D341Med (cell line): ENCODE measurements around the gene CHI3L2.

Experiments used
- DNase-seq: peaks from one replicate; pipeline ENCODE4 v3.0.0; 2012; ENCODE audit warnings: low spot score

CHI3L2 gene

DNA sequence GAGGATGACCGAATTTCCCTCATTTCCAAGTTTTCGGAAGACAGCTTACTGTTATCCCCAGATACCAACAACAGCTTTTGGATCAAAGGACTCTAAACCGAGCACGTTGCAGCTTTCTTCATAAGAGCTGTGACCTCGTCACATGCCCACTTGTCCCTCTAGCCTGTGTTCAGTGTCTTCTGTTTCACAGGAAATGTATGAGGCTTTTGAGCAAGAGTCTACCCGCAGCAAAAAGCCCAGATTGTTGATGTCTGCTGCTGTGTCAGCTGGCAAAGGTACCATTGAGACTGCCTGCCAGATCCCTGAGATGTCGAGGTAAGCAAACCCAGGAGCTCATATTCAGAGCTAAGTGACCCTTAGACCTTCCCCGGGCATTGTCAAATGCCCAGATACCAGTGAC is 24.1 kb downstream of the CHI3L2 start:
- DNase-seq = no peak

DNA sequence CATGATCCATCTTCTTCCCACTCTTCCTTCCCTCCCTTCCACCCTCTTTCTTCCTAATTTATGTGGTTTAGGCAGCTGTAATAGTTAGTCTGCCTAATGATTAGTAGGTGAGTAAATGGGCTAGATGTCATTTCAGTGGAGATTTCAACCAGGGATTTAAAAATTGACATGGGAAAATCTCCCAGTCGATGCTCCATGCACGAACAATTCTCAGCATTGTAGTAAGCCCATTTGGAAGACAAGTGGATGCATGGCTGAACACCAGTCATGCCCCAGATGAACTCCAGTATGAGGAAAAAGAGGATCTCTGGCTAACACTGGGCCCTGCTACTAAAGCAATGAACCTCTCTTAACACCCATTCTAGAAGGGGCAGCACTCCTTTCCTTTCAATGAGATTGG is 25.3 kb downstream of the CHI3L2 start:
- DNase-seq = no peak

DNA sequence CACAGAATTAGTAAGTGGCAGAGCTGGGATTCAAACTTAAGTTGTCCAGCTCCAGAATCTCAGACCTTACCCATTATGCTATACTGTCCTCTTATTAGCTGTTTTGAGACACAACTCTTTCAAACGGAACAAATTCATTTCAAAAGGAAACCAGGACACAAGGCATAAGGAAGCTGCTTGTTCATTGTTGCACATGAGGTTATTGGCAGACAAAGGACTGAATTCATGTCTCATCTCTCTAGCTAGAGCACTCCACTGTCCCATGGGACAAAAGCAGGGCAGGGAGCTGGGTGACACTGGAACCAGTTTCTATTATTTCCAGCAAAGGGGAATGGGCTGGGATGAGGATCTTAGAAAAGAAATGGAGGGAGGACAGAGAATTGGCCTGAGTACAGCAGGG is 26.4 kb downstream of the CHI3L2 start:
- DNase-seq = no peak

GRCh38 chr1:111256988-111257658 is 29.6 kb downstream of the CHI3L2 start:
- DNase-seq = no peak

DNA sequence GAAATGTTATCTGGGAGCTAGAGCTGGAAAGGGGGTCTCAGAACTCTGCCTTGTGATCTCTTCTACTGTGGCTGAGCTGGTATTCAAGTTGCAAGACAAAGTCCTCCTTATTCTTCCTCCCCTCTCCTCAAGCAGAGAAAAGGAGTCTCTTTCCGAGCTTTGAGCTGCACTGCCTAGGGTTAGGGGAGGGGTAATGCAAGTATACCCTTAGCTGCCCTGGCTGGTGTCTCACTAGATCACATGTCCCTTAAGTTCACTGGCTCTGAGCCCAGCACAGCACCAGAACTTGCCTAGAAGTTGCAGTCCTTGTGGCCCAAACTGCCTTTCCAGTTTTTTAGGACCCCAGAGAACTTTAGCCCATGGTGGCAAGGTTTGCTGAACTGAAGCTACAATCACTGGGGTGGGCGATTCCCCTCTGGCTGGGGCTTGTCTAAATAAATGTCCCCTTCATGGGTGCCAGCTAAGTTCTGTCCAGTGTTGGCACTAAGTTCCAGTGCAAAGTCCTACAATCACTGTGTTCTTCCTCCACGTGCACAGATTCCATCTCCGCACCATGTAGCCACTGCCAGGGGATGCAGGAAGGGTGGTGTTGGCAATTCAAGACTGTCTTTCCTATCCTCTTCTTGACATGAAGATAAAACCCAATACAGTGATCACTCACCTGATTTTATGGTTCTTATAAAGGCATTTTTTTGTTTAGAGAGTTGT is 40.4 kb downstream of the CHI3L2 start:
- DNase-seq = no peak

DNA sequence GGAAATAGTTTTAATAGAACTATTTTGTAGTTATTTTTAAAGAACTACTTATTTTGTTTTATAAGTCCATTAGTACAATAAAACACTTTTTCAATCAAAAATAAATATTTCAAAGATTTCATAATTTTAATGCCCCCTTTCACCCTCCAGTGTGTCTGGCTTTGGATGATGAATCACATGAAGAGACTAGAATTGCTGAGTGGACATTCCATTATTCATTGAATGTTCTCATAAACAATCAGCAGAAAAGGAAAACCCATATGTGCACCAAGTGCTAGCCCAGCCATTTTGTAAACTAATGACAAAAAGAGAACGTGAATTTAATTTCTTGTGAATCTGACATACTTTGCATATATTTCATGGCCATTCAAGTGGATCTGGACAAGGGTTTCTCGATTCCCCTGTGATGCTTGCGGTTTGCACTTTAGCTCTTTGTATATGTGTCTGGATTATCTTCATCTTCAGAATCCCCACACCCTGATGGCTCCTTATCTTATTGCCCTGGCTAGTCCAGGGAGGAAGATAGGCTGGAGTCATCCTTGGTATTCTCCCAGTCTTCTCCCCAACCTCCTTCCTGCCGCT is 42.4 kb downstream of the CHI3L2 start:
- DNase-seq = no peak

GRCh38 chr1:111270771-111271463 is 43.4 kb downstream of the CHI3L2 start:
- no peak for DNase-seq

DNA sequence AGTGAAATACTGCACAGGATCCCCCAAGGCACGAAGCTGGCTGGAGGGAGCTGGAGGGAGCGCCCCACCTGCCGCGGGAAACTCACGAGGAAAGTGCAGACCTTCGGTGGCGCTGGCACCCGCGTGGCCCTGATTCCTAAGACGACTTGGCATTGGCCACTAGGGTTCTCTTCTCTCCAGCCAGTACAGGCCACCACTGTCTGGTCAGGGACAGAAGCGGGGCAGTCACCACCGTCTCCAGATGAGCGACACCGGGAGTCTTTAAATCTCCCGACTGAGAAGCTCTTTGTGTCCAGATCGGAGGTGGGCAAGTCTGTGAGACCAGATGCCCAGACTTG is 43.9 kb downstream of the CHI3L2 start:
- DNase-seq = no peak

- DNase-seq = no peak
Observed at GRCh38 chr1:111272081-111272480, 44.6 kb downstream of the CHI3L2 start.

DNA sequence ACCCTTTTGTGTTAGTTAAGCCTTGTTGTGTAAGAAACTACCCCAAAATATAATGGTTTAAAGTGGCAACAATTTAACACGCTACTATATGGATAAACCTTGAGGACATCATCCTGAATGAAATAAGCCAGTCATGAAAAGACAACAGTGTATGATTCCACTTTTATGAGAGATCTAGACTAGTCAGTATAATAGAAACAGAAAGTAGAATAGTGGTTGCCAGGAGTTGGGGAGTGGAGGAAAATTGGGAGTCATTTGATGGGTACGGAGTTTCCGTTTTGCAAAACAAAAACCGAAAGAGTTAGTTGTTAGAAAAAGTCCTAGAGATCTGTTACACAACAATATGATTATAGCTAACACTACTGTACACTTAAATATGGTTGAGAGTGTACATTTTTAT is 47.1 kb downstream of the CHI3L2 start:
- no peak for DNase-seq

GRCh38 chr1:111275079-111275478 is 47.6 kb downstream of the CHI3L2 start:
- DNase-seq = no peak

GRCh38 chr1:111275780-111276433 is 48.4 kb downstream of the CHI3L2 start:
- no peak for DNase-seq

GRCh38 chr1:111279144-111279543 is 51.6 kb downstream of the CHI3L2 start:
- no peak for DNase-seq

DNA sequence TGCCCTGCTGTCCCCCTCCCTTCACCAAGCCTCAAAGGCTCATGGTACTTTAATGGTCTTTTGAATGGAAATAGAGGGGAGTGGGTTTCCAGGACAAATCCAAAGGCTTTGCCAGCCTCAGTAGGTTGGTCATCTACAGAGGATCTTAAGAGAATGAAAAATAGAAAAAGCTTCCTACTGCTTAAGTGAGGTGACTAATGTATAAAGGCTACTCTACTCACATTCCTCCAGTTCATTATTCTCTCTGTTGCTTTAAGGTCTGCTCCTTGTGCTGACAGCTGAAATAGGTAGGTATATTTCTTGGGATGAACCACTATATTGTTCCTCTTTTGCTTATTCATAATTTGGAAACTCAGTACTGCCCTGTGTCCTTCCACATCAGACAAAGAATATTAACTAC is 52.8 kb downstream of the CHI3L2 start:
- no peak for DNase-seq

DNA sequence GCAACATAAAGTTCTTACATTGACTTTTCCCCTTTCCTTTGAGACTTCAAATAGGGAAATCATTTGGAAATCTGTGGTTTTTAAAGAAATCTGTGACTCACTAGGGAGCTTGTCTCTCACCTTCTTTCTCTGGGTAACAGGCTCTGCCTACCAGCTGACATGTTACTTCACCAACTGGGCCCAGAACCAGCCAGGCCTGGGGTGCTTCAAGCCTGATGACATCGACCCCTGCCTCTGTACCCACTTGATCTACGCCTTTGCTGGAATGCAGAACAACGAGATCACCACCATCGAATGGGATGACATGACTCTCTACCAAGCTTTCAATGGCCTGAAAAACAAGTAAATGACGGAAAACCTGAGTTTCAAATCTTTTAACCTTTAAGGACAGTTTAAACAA is 53.9 kb downstream of the CHI3L2 start:
- no peak for DNase-seq

DNA sequence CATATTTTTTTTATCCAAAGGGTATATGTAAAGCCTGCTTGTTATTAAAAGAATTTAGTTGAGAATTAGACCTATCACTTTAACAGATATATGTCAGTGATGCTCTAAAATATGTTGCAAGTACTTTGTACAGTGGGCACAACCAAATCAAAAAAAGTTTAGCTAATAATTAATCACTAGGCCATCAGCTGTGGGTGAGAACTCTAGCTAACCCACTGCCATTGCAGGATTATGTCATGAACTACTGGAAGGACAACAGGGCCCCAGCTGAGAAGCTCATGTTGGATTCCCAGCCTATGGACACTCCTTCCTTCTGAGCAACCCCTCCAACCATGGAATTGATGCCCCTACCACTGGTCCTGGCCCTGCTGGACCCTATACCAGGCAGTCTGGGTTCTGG is 56.3 kb downstream of the CHI3L2 start:
- DNase-seq = no peak

GRCh38 chr1:111285879-111286278 is 58.4 kb downstream of the CHI3L2 start:
- no peak for DNase-seq

DNA sequence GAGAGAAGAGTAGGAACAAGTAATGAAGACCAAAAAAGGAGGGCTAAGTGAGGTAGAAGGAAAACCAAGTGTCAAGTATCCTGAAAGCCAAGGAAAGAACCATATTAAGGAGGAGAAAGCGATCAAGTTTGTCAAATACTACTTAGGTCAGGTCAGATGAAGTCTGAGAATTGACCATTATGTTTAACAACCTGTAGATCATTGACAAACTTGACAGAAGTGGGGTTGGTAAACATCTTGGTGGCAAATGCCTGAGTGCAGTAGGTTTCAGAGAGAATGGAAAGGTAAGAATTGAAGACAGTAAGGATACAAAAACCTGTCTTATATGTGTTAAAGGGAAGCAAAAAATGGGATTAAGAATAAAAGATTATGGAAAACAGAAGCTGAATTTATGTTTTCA is 59.4 kb downstream of the CHI3L2 start:
- no peak for DNase-seq

- no peak for DNase-seq
Observed at GRCh38 chr1:111289371-111289770, 61.9 kb downstream of the CHI3L2 start.

GRCh38 chr1:111290104-111290503 is 62.6 kb downstream of the CHI3L2 start:
- no peak for DNase-seq

- DNase-seq = no peak
Observed at GRCh38 chr1:111290630-111291029, 63.1 kb downstream of the CHI3L2 start, which contains the start of gene CHIA. TSS of gene CHIA (plus strand) at chr1:111290851. CDS start at chr1:111310468, 19,617 bp downstream.
